Ishikawa (cell line): Measurements from ENCODE around the gene PDE6B.

Experiments used
- FOXM1 ChIP-seq: IDR thresholded peaks from 2 replicates; pipeline ENCODE4 v1.6.1; 2012; ENCODE audit warnings: low read depth, borderline replicate concordance
- REST ChIP-seq: IDR thresholded peaks from 2 replicates; pipeline ENCODE4 v1.6.1; 2012; ENCODE audit warnings: low read depth, mild to moderate bottlenecking
- YY1 ChIP-seq: IDR thresholded peaks from 2 replicates; pipeline ENCODE4 v1.6.1; 2012; ENCODE audit warnings: low read depth

- TF ChIP-seq REST: no peak
- no peak for TF ChIP-seq YY1
- no peak for TF ChIP-seq FOXM1
Measured at GRCh38 chr4:609400-610050, 15.8 kb upstream of the PDE6B start.
